Hematopoietic multipotent progenitor cell treated with erythropoietin and hydrocortisone succinate and interleukin-3 and kit ligand, for 6 days (in vitro differentiated cells): ENCODE data around the gene OPN1MW3.
A peak's percentile ranks its signal among the peaks of the same experiment; 100 is the strongest.
"Not testable (repeated sequence)": the region's sequence is repeated elsewhere in the genome, so short reads cannot be mapped to it uniquely, and the experiment has no call there.

Experiments
- DNase-seq: peaks from one replicate; pipeline ENCODE4 v3.0.0-alpha.2; 2015

Gene OPN1MW3

DNA sequence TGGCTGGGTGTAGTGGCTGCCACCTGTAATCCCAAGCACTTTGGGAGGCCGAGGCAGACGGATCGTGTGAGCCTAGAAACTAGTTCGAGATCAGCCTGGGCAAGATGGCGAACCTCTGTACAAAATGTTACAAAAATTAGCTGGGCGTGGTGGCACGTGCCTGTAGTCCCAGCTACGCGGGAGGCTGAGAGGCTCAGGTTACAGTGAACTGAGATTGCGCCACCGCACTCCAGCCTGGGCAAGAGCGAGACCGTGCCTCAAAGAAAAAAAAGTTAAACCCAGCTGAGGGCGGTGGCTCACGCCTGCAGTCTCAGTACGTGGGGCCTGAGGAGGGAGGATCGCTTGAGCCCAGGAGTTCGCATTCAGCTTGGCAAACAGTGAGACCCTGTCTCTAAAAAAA, 39.3 kb downstream of the OPN1MW3 start:
- DNase-seq = no peak

DNA sequence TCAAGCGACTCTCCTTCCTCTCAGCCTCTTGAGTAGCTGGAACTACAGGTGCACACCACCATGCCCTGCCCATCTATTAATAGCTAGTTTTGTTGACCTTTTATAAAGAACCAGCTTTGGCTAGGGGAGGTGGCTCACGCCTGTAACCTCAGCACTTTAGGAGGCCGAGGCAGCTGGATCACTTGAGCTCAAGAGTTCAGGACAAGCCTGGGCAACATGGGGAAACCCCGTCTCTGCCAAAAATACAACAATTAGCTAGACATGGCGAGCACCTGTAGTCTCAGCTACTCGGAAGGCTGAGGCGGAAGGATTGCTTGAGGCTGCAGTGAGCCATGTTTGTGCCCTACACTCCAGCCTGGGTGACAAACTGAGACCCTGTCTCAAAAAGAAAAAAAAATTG, 40.9 kb downstream of the OPN1MW3 start:
- DNase-seq = no peak

DNA sequence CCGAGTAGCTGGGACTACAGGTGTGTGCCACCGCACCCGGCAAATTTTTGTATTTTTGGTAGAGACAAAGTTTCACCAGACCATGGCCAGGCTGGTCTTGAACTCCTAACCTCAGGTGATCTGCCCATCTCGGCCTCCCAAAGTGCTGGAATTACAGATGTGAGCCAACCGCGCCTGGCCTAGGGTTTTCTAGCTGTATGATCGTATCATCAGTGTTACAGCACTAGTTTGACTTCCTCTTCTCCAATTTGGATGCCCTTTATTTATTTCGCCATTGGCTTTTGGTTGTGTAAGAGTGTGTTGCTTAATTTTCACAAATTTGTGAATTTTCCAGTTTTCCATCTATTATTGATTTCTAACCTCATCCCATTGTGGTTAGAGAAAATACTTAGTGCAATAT, 43.4 kb downstream of the OPN1MW3 start:
- peak; percentile 32 for DNase-seq

DNA sequence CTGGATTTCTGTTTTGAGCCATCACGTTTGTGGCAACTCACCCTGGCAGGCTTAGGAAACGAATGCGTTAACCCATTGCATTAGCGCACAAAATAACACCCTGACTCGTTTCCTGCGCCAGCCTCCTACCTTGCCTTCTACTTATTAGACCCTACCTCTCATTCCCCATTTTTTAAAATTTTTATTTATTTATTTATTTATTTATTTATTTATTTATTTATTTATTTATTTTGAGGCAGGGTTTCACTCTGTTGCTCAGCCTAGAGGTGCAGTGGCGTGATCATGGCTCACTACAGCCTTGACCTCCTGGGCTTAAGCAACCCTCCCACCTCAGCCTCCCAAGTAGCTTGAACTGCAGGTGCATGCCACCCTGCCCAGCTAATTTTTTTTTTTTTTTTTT, 45.6 kb downstream of the OPN1MW3 start:
- DNase-seq = not testable (repeated sequence)

DNA sequence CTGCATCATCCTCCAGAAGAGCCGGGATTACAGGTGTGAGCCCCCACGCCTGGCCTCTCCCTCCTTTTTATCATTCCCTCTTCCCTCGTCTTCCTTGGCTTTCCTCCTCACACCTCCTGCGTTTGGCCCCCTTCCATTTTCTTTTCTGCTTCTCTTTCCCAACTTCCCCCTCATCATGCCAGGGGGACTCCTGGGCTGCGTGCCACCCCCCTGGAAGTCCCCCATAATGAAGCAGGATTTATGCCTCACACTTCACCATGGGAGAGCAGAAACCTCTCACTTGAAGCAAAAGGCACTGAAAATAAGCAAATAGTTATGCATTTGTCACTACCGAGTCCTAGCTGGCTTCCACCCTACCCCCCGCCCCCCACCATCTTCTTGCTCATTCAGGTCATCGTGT, 46.1 kb downstream of the OPN1MW3 start:
- no peak for DNase-seq

DNA sequence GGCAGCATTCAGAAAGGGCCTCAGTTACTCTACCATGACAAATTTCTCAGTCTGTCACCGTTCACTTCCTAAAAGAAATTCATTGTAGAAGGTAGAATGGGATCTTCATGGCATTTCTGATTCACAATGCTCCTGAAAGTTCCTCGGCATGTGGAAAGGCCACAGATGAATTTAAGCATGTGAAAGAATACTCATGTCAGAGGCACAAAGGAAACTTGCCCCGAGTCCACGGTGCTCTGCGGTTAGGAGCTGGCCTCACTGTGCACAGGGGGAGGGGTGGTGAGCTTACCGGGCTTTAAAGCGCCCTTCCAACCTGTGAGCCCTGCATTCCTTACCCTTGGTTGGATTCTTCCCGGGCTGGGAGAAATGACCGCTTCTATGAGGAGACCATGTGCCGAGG, 47.5 kb downstream of the OPN1MW3 start:
- DNase-seq = no peak

DNA sequence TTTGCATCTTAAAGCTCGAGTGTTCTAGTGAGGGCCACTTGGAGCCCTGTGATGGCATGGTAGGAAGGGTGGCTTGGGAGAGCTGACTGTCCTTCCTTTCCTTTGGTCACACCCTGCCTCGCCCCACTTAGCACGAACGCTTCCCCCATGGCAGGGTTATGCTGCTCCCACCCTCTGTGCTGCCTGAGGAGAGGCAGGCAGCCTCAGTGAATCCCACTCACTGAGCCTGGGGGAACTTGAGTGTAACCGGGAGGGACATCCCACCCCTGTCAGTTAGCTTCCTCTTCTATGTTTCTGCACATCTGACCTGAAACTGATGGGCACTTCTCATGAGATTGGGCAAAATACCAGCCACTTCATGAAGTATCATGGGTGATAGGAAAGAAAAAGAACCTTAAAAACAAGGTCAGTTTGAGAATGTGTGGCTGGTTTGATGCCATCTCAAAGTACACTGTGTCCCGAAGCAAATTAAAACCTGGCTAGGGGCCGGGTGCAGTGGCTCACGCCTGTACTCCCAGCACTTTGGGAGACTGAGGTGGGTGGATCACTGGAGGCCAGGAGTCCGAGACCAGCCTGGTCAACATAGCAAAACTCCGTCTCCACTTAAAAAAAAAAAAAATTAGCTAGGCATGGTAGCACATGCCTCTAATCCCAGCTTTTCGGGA, 48.3 kb downstream of the OPN1MW3 start:
- DNase-seq = peak; percentile 15

DNA sequence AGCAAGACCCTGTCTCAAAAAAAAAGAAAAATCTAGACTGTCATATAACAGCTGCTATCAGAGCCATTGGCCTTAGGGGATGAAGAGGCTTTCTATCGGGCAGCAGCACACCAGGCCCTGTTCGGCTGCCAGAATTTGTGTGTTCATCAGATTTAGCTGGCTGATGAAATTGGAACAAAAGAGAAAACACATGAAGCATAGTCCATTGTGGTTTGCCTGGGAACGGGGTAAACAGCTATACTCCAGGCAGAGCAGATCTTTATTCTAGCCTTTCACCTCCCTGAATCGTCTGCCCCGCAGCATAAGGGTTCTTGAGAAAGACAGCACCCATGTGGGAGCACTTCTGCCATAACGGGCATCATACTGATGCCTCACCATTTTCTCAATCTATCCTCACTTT, 49.8 kb downstream of the OPN1MW3 start:
- DNase-seq = no peak

DNA sequence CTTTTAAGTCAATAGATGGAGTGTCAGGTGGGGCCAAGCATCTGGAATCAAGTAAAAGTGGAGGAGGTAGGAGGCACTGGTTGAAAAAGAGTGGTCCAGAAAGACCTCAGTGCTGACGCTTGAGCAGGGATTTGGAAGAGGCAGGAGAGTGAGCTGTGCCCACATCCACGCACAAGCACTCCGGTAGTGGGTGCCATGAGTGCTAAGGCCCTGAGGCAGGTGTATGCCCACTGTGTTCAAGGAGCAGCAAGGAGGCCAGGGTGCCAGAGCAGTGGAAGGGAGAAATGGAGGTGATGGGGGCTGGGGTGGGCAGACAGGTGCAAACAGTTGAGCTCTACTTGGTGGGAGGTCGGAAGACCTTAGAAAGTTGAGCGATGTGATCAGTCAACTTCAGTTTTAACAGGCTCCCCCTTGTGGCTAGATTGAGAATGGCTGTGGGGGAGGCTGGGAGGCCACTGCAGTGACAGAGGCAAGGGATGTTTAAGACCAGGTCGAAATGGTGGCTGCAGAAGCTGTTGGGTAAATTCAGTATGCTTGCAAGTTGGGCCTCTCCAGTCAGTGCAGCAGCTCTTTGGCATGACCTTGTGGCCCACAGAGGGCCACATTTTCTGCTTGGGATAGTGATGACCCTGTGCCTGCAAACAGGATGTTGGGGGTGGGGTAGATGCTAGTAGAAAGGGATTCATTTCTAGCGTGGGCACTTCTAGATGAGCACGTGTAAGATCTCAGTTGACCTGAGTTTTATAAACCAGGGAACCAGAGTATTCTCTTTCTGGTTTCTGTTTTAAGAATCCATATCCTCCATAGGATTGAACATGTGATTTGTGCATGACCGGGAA, 50.9 kb downstream of the OPN1MW3 start:
- peak; percentile 74 for DNase-seq

DNA sequence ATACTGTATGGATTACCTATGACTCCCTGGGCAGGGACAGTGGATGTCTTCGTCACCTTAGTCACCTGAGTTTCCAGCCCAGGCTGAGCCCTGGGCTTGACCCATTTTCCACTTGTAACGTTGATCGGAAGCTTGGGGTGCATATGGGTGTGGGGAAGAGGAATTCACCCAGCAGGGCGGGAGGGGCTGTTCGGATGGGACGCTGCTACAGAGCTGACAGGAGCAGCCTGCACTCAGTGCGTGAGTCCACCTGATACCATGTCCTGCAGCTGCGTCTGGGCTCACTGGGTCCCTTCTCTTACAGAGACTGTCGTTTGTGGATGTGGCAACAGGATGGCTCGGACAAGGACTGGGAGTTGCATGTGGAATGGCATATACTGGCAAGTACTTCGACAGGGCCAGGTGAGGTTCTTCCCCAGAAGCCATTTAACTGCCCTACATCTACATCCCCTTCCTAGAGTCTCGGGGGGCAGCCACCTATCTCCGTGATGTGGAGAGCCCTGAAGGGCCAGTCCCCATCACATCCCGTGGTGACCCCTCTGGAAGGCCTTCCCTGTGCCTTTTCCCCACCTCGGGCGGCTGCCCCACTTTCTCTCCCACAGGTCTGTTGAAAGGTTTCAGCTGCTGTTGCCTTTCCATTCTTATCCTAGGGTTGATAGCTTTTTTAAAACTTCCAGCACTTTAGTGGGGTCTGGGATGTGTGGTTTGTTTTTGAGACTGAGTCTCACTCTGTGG, 51.8 kb downstream of the OPN1MW3 start:
- no peak for DNase-seq

DNA sequence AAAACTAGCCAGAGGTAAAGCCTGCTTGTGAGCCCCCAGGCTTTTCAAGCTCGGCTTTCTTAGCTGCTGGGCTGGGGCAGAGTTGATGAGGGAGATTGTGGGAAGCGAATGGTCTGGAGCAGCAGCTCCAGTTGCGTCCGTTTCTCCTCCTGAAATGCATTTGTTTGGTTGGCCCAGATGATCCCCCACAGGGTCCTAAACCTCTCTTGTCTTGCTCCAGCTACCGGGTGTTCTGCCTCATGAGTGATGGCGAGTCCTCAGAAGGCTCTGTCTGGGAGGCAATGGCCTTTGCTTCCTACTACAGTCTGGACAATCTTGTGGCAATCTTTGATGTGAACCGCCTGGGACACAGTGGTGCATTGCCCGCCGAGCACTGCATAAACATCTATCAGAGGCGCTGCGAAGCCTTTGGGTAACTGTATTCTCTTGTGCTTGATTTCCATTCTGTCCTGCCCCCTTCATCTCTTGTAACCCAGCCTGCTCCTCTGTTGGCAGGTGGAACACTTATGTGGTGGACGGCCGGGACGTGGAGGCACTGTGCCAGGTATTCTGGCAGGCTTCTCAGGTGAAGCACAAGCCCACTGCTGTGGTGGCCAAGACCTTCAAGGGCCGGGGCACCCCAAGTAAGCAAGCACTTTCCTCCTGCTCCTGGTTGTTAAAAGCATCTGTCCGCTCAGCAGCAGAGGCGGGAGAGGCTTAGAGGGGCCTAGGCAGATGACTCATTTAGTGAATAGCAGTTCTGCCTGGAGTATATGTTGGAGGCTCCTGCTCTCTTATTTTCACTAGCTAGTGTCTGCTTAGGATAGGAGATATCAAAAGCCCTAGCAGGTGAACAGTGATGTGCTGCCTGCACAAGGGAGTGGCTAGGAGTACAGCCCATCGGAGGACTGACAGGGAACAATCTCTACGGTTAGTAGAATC, 53.5 kb downstream of the OPN1MW3 start:
- no peak for DNase-seq

DNA sequence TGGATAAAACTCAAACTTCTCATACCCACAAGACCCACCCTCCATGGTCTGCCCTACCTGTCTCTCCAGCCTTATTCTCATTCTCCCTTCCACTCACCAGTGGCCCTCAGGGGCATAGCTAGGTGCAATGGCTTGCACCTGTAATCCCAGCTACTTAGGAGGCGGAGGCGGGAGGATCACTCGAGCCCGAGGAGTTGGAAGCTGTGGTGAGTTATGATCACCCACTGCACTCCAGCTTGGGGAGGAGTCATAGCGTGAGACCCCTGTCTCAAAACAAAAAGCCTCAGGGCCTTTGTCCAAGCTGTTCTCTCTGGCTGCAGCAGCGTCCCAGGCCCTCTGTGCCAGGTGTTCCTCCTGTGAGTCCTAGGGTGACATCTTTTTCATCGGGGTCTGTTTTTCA, 54.7 kb downstream of the OPN1MW3 start:
- no peak for DNase-seq

DNA sequence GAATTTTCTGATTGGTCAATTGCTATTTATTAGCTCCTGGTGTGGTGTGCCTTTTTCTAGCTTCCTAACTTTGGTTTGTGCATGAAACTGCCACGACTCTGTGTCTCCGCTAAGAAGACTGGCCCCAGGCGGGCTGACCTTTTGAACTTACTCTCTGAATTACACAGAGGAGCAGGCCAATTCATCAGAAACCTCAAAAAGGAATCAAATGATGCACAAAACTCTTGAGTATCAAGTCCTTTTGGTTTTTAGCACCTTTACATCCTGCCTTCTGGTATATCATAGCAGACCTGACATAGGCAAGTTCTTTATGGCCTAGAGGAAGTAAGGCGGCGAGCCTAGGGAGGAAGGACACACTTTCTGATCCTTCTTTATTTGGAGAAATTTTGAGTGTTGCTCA, 55.8 kb downstream of the OPN1MW3 start:
- DNase-seq = no peak

DNA sequence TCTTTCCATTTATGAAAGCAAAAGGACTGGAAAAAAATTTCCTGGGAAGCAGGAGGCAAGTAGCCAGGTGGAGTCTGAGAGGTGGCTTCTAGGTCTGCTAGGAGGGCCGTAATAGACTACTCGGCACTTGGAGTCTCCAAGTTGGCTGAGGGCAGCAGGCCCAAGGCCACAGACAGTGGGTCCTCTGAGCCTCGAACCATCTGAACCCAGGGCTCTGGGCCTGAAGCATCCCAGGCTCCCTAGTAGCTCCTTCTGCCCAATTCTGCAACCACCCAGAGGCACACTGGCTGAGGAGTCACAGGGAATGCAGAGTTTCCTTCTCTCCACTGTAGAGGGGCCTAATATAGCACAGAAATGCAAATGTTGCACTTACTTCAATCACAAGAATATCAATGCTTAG, 58.0 kb downstream of the OPN1MW3 start:
- no peak for DNase-seq

DNA sequence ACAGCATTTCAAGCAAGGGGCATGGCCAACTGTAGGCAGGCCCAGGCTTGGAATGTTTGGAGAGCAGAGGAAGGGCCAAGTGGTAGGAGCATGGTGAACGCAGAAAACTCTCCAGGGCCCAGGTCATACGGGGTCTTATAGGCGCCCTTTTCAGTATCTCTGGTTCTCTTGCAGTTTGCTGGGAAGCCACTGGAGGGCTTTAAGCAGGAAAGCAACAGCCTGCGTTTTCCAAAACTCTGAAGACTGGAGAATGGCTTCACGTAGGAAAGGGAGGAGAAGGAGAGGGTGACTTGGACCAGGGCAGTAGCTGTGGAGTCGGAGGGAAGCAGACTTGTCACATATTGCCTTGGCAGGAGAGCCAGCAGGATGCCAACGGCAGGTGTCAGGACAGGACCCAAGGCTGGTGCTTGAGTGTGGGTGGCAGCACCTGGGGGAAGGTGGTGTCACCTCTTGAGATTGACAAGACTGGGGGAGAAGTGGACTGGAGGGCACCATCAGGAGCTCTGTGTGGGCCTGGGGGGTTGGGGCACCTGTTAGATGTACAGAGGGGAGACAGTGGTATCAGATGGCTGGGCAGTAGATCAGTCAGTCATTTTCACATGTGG, 60.1 kb downstream of the OPN1MW3 start:
- DNase-seq = peak; percentile 39

DNA sequence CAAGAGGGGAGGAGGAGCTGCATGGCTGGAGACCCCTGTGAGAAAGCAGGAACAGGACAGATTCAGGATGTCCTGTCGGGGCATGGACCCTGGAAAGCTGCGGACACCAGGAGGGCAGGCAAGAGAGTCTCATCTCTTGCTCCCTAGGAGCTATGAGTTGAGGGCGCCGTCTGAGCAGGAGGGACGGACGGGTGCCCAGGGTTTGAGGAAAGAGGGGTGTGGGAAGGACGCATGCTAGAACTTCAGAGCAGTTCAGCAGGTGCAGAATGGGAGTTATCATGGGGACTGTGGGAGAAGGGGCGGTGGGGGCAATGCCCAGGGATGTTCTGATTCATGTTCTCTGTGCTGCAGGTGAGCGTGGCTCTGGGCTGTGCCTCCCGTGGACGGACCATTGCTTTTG, 63.0 kb downstream of the OPN1MW3 start:
- DNase-seq = no peak
